Measurements from ENCODE around the gene IZUMO1.
"Not testable (repeated sequence)": the region's sequence is repeated elsewhere in the genome, so short reads cannot be mapped to it uniquely, and the experiment has no call there.

Gene IZUMO1

GRCh38 chr19:48768171-48768753, 21.6 kb upstream of the IZUMO1 start:
- H3K4me1 ChIP-seq (ENCODE audit: control insufficient read depth, insufficient read depth, low read depth, low read length); DNase-seq; H3K4me3 ChIP-seq (ENCODE audit: insufficient read depth in 1 of 2, low read depth in 1 of 2, low read length in 2 of 2); H2BK5ac ChIP-seq (ENCODE audit: low read depth, low read length, poor library complexity, severe bottlenecking); H3K23ac ChIP-seq (ENCODE audit: low read length in 2 of 2); H3K79me1 ChIP-seq (replicated peaks; ENCODE audit: low read length, poor library complexity, severe bottlenecking); H3K18ac ChIP-seq (ENCODE audit: low read depth in 1 of 2, low read length in 2 of 2); H3K9me3 ChIP-seq (ENCODE audit: control insufficient read depth, low read length); H3K36me3 ChIP-seq (ENCODE audit: control insufficient read depth in 1 of 2, insufficient read depth in 2 of 2, low read depth in 1 of 2, low read length in 2 of 2); H3K4me2 ChIP-seq (ENCODE audit: low read length, poor library complexity, severe bottlenecking); H4K8ac ChIP-seq (ENCODE audit: low read length); H2BK12ac ChIP-seq (ENCODE audit: low read length in 2 of 2); H3K4ac ChIP-seq (ENCODE audit: low read depth in 1 of 2, low read length in 2 of 2); H3K14ac ChIP-seq (ENCODE audit: low read length in 2 of 2); H4K91ac ChIP-seq (ENCODE audit: low read length); H2BK15ac ChIP-seq (ENCODE audit: low read depth, poor library complexity, severe bottlenecking); H2AK5ac ChIP-seq (ENCODE audit: low read length, severe bottlenecking); H2BK120ac ChIP-seq (ENCODE audit: low read depth, low read length); H3K9ac ChIP-seq (ENCODE audit: low read length); H2AFZ ChIP-seq (ENCODE audit: low read depth, low read length); H3K27ac ChIP-seq (ENCODE audit: low read length, poor library complexity, severe bottlenecking): not testable (repeated sequence)
- WGBS, result 66% methylated on average over 2 of the region's 6 CpGs
- peaks cover 7 to 32% of the 10 kb centered on the region in 2 experiments for H3K27me3 ChIP-seq (ENCODE audit: control insufficient read depth in 1 of 2, insufficient read depth in 1 of 2, low read length in 2 of 2)

- H3K18ac ChIP-seq (ENCODE audit: low read depth in 1 of 2, low read length in 2 of 2); H2AFZ ChIP-seq (ENCODE audit: low read depth, low read length); H4K91ac ChIP-seq (ENCODE audit: low read length); H3K36me3 ChIP-seq (ENCODE audit: control insufficient read depth in 1 of 2, insufficient read depth in 2 of 2, low read depth in 1 of 2, low read length in 2 of 2); H2AK5ac ChIP-seq (ENCODE audit: low read length, severe bottlenecking); H3K23ac ChIP-seq (ENCODE audit: low read length in 2 of 2); H3K14ac ChIP-seq (ENCODE audit: low read length in 2 of 2); H3K9ac ChIP-seq (ENCODE audit: low read length); H3K79me1 ChIP-seq (replicated peaks; ENCODE audit: low read length, poor library complexity, severe bottlenecking); H2BK120ac ChIP-seq (ENCODE audit: low read depth, low read length); H3K4me3 ChIP-seq (ENCODE audit: insufficient read depth in 1 of 2, low read depth in 1 of 2, low read length in 2 of 2); DNase-seq; H3K27ac ChIP-seq (ENCODE audit: low read length, poor library complexity, severe bottlenecking); H3K9me3 ChIP-seq (ENCODE audit: control insufficient read depth, low read length); H2BK15ac ChIP-seq (ENCODE audit: low read depth, poor library complexity, severe bottlenecking); H4K8ac ChIP-seq (ENCODE audit: low read length); H2BK5ac ChIP-seq (ENCODE audit: low read depth, low read length, poor library complexity, severe bottlenecking); H3K4ac ChIP-seq (ENCODE audit: low read depth in 1 of 2, low read length in 2 of 2); H2BK12ac ChIP-seq (ENCODE audit: low read length in 2 of 2); H3K4me2 ChIP-seq (ENCODE audit: low read length, poor library complexity, severe bottlenecking); H3K4me1 ChIP-seq (ENCODE audit: control insufficient read depth, insufficient read depth, low read depth, low read length): not testable (repeated sequence)
- H3K27me3 ChIP-seq (ENCODE audit: control insufficient read depth in 1 of 2, insufficient read depth in 1 of 2, low read length in 2 of 2), result peaks cover 30 to 56% of the 10 kb centered on the region in 2 experiments
- WGBS, result 92% methylated on average over 1 of the region's 5 CpGs
Observed at GRCh38 chr19:48765816-48766215, 19.1 kb upstream of the IZUMO1 start.

GRCh38 chr19:48760504-48761205, 13.9 kb upstream of the IZUMO1 start:
- Histone ChIP-seq H3K9me3 (ENCODE audit: control insufficient read depth, low read length) (no peaks in the 10 kb centered on the region), H2BK120ac (ENCODE audit: low read depth, low read length) (no peak overlapping the region), H2BK12ac (ENCODE audit: low read length in 2 of 2) (no peak overlapping the region), H4K8ac (ENCODE audit: low read length) (no peak overlapping the region), H3K79me1 (replicated peaks; ENCODE audit: low read length, poor library complexity, severe bottlenecking) (no peaks in the 10 kb centered on the region), H3K9ac (ENCODE audit: low read length) (no peak overlapping the region), H3K4me2 (ENCODE audit: low read length, poor library complexity, severe bottlenecking) (no peak overlapping the region), H3K4me3 (ENCODE audit: insufficient read depth in 1 of 2, low read depth in 1 of 2, low read length in 2 of 2) (no peak overlapping the region), H3K4ac (ENCODE audit: low read depth in 1 of 2, low read length in 2 of 2) (no peak overlapping the region), H2BK15ac (ENCODE audit: low read depth, poor library complexity, severe bottlenecking) (no peak overlapping the region), H3K14ac (ENCODE audit: low read length in 2 of 2) (no peak overlapping the region), H3K23ac (ENCODE audit: low read length in 2 of 2) (no peak overlapping the region), H3K36me3 (ENCODE audit: control insufficient read depth in 1 of 2, insufficient read depth in 2 of 2, low read depth in 1 of 2, low read length in 2 of 2) (no peaks in the 10 kb centered on the region), H3K18ac (ENCODE audit: low read depth in 1 of 2, low read length in 2 of 2) (no peak overlapping the region), H4K91ac (ENCODE audit: low read length) (no peak overlapping the region), H2AFZ (ENCODE audit: low read depth, low read length) (no peak overlapping the region), H3K4me1 (ENCODE audit: control insufficient read depth, insufficient read depth, low read depth, low read length) (no peaks in the 10 kb centered on the region), H2BK5ac (ENCODE audit: low read depth, low read length, poor library complexity, severe bottlenecking) (no peak overlapping the region), H3K27me3 (ENCODE audit: control insufficient read depth in 1 of 2, insufficient read depth in 1 of 2, low read length in 2 of 2) (peaks cover 38 to 59% of the 10 kb centered on the region in 2 experiments), H3K27ac (ENCODE audit: low read length, poor library complexity, severe bottlenecking) (no peak overlapping the region), H2AK5ac (ENCODE audit: low read length, severe bottlenecking) (no peak overlapping the region)
- no peak for DNase-seq
- WGBS, result 84% methylated on average over 16 of the region's 16 CpGs

GRCh38 chr19:48757741-48758144, 11.0 kb upstream of the IZUMO1 start:
- no peak overlapping the region for H2AK5ac ChIP-seq (ENCODE audit: low read length, severe bottlenecking)
- DNase-seq, result no peak
- no peak overlapping the region for H2BK15ac ChIP-seq (ENCODE audit: low read depth, poor library complexity, severe bottlenecking)
- H3K18ac ChIP-seq (ENCODE audit: low read depth in 1 of 2, low read length in 2 of 2), result no peak overlapping the region
- H3K9me3 ChIP-seq (ENCODE audit: control insufficient read depth, low read length), result no peaks in the 10 kb centered on the region
- H2BK120ac ChIP-seq (ENCODE audit: low read depth, low read length), result no peak overlapping the region
- no peak overlapping the region for H4K91ac ChIP-seq (ENCODE audit: low read length)
- H3K4me3 ChIP-seq (ENCODE audit: insufficient read depth in 1 of 2, low read depth in 1 of 2, low read length in 2 of 2), result no peak overlapping the region
- no peak overlapping the region for H3K27ac ChIP-seq (ENCODE audit: low read length, poor library complexity, severe bottlenecking)
- no peak overlapping the region for H2BK5ac ChIP-seq (ENCODE audit: low read depth, low read length, poor library complexity, severe bottlenecking)
- H3K4ac ChIP-seq (ENCODE audit: low read depth in 1 of 2, low read length in 2 of 2), result no peak overlapping the region
- no peak overlapping the region for H2AFZ ChIP-seq (ENCODE audit: low read depth, low read length)
- H2BK12ac ChIP-seq (ENCODE audit: low read length in 2 of 2), result no peak overlapping the region
- H3K27me3 ChIP-seq (ENCODE audit: control insufficient read depth in 1 of 2, insufficient read depth in 1 of 2, low read length in 2 of 2), result peaks cover 46 to 54% of the 10 kb centered on the region in 2 experiments
- H3K4me1 ChIP-seq (ENCODE audit: control insufficient read depth, insufficient read depth, low read depth, low read length), result peaks cover 6% of the 10 kb centered on the region
- H3K9ac ChIP-seq (ENCODE audit: low read length), result no peak overlapping the region
- no peak overlapping the region for H3K14ac ChIP-seq (ENCODE audit: low read length in 2 of 2)
- H3K79me1 ChIP-seq (replicated peaks; ENCODE audit: low read length, poor library complexity, severe bottlenecking), result no peaks in the 10 kb centered on the region
- no peaks in the 10 kb centered on the region for H3K36me3 ChIP-seq (ENCODE audit: control insufficient read depth in 1 of 2, insufficient read depth in 2 of 2, low read depth in 1 of 2, low read length in 2 of 2)
- no peak overlapping the region for H3K23ac ChIP-seq (ENCODE audit: low read length in 2 of 2)
- no peak overlapping the region for H3K4me2 ChIP-seq (ENCODE audit: low read length, poor library complexity, severe bottlenecking)
- H4K8ac ChIP-seq (ENCODE audit: low read length), result no peak overlapping the region
- 92% methylated on average over 14 of the region's 14 CpGs for WGBS

All from mesenchymal stem cell (in vitro differentiated cells and primary cell).